ENCODE measurements around the gene PLCH2. TPM values are rescaled to one million over a fixed set of nuclear protein-coding genes. Genes with fewer than 3 reads are reported as not detected.

PLCH2 gene
- total and polyA plus RNA-seq, 9 of the 15 experiments (the other 6 are each of a cell fraction or from before 2014, with no cell fraction given) = 0.16 TPM; not detected in 8

DNA sequence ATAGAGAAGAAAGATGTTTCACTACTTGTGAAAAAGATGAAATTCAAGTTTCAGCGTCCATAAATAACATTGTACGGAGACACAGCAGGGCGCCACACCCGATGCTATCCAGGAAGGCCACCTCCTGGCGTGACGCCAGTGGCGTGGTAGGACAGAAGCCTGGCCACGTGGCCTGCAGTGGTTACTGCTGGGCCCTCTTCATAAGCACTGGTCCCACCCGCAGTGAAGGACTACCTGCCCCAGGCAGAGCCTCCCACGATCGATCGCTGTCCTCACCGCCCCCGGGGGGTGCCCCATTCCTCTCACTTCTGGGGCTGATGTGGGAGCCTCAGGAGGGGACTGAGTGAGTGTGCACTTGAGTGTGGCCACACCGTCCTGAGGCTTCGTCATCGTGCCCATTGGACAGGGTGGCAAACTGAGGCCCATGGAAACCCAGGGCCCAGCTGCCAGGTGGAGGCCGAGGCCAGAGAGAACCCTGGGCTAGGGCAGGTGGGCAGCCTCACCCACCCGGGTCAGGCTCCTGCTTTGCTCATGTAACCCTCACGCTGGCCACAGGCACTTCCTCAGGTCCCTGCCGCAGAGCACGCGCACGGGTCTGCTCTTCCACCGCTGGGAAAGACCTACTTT is 65.6 kb downstream of the PLCH2 start (continued):
- TF ChIP-seq ZNF239 (CRISPR knock-in tag; IDR thresholded peaks at IDR 0.05) = no peak
- TF ChIP-seq, protein P1, sequence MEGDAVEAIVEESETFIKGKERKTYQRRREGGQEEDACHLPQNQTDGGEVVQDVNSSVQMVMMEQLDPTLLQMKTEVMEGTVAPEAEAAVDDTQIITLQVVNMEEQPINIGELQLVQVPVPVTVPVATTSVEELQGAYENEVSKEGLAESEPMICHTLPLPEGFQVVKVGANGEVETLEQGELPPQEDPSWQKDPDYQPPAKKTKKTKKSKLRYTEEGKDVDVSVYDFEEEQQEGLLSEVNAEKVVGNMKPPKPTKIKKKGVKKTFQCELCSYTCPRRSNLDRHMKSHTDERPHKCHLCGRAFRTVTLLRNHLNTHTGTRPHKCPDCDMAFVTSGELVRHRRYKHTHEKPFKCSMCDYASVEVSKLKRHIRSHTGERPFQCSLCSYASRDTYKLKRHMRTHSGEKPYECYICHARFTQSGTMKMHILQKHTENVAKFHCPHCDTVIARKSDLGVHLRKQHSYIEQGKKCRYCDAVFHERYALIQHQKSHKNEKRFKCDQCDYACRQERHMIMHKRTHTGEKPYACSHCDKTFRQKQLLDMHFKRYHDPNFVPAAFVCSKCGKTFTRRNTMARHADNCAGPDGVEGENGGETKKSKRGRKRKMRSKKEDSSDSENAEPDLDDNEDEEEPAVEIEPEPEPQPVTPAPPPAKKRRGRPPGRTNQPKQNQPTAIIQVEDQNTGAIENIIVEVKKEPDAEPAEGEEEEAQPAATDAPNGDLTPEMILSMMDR (IDR thresholded peaks at IDR 0.05 in 2 of 3, conservative IDR thresholded peaks at IDR 0.05 in 1 of 3; ENCODE audit: insufficient read depth in 2 of 3, low read depth in 1 of 3, low read length in 3 of 3) = 0 out of 6 replicates have a peak, but pooled peaks of 1 of the 3 experiments have one; percentile 10
- peak; percentile 79 to 87 for TF ChIP-seq E2F6 (IDR thresholded peaks at IDR 0.05; ENCODE audit: borderline replicate concordance in 1 of 2, extremely low read depth in 1 of 2, insufficient read depth in 1 of 2, insufficient read length in 1 of 2, low read depth in 1 of 2, low read length in 1 of 2, poor library complexity in 1 of 2, severe bottlenecking in 1 of 2)
- TF ChIP-seq, protein P2, sequence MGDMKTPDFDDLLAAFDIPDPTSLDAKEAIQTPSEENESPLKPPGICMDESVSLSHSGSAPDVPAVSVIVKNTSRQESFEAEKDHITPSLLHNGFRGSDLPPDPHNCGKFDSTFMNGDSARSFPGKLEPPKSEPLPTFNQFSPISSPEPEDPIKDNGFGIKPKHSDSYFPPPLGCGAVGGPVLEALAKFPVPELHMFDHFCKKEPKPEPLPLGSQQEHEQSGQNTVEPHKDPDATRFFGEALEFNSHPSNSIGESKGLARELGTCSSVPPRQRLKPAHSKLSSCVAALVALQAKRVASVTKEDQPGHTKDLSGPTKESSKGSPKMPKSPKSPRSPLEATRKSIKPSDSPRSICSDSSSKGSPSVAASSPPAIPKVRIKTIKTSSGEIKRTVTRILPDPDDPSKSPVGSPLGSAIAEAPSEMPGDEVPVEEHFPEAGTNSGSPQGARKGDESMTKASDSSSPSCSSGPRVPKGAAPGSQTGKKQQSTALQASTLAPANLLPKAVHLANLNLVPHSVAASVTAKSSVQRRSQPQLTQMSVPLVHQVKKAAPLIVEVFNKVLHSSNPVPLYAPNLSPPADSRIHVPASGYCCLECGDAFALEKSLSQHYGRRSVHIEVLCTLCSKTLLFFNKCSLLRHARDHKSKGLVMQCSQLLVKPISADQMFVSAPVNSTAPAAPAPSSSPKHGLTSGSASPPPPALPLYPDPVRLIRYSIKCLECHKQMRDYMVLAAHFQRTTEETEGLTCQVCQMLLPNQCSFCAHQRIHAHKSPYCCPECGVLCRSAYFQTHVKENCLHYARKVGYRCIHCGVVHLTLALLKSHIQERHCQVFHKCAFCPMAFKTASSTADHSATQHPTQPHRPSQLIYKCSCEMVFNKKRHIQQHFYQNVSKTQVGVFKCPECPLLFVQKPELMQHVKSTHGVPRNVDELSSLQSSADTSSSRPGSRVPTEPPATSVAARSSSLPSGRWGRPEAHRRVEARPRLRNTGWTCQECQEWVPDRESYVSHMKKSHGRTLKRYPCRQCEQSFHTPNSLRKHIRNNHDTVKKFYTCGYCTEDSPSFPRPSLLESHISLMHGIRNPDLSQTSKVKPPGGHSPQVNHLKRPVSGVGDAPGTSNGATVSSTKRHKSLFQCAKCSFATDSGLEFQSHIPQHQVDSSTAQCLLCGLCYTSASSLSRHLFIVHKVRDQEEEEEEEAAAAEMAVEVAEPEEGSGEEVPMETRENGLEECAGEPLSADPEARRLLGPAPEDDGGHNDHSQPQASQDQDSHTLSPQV (IDR thresholded peaks at IDR 0.05) = peak; percentile 94
- TF ChIP-seq, protein P3, sequence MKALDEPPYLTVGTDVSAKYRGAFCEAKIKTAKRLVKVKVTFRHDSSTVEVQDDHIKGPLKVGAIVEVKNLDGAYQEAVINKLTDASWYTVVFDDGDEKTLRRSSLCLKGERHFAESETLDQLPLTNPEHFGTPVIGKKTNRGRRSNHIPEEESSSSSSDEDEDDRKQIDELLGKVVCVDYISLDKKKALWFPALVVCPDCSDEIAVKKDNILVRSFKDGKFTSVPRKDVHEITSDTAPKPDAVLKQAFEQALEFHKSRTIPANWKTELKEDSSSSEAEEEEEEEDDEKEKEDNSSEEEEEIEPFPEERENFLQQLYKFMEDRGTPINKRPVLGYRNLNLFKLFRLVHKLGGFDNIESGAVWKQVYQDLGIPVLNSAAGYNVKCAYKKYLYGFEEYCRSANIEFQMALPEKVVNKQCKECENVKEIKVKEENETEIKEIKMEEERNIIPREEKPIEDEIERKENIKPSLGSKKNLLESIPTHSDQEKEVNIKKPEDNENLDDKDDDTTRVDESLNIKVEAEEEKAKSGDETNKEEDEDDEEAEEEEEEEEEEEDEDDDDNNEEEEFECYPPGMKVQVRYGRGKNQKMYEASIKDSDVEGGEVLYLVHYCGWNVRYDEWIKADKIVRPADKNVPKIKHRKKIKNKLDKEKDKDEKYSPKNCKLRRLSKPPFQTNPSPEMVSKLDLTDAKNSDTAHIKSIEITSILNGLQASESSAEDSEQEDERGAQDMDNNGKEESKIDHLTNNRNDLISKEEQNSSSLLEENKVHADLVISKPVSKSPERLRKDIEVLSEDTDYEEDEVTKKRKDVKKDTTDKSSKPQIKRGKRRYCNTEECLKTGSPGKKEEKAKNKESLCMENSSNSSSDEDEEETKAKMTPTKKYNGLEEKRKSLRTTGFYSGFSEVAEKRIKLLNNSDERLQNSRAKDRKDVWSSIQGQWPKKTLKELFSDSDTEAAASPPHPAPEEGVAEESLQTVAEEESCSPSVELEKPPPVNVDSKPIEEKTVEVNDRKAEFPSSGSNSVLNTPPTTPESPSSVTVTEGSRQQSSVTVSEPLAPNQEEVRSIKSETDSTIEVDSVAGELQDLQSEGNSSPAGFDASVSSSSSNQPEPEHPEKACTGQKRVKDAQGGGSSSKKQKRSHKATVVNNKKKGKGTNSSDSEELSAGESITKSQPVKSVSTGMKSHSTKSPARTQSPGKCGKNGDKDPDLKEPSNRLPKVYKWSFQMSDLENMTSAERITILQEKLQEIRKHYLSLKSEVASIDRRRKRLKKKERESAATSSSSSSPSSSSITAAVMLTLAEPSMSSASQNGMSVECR (CRISPR knock-in tag; IDR thresholded peaks at IDR 0.05) = 0 out of 2 replicates have a peak, but pooled peaks have one; percentile 33
- TF ChIP-seq NCOA1 (IDR thresholded peaks at IDR 0.05; ENCODE audit: low read depth) = peak; percentile 44; the same call in 1 of the 2 replicates
- 0 out of 2 replicates have a peak, but pooled peaks have one; percentile 3 for TF ChIP-seq SMC3 (conservative IDR thresholded peaks at IDR 0.05; ENCODE audit: insufficient read depth, low read depth, low read length)
- peak; percentile 99 for TF ChIP-seq NFIC (IDR thresholded peaks at IDR 0.05)
- TF ChIP-seq SMARCA4 (IDR thresholded peaks at IDR 0.05) = 0 out of 2 replicates have a peak, but pooled peaks have one; percentile 34
- TF ChIP-seq ZNF133 (CRISPR knock-in tag; IDR thresholded peaks at IDR 0.05) = no peak
- peak; percentile 37; the same call in 1 of the 2 replicates for TF ChIP-seq TRIM28 (IDR thresholded peaks at IDR 0.05)
- TF ChIP-seq ARID3B (CRISPR knock-in tag; IDR thresholded peaks at IDR 0.05; ENCODE audit: borderline replicate concordance) = no peak
